OCI-LY3 (cell line): Measurements from ENCODE around the gene JARID2.

ENCODE experiments used
- EZH2phosphoT487 ChIP-seq: fragments of 200-600 bp; shearing (Covaris generic); IDR thresholded peaks from 2 replicates; pipeline ENCODE4 v1.6.1; 2018; ENCODE audit warnings: antibody characterized with exemption, mixed run types, low read depth
- TF ChIP-seq, protein P1 (sequence below): fragments of 200-600, 300-600 bp; sonication (generic); IDR thresholded peaks from 2 replicates; pipeline ENCODE4 v1.5.1; 2014; ENCODE audit warnings: antibody characterized with exemption, low read length, low read depth

DNA sequence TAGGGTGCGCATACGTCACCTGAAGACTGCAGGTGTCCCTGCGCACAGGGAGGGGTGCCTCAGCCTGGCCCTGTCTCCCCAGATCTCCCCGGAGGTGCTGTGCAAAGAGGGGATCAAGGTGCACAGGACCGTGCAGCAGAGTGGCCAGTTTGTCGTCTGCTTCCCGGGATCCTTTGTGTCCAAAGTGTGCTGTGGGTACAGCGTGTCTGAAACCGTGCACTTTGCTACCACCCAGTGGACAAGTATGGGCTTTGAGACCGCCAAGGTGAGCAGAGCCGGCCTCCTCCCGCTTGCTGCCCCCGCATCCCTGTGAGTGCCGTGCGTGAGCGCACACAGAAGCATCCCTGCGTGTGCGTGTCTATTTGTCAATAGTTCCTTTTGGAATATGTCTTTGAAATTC lies 266.3 kb downstream of the JARID2 start:
- TF ChIP-seq, protein P1, sequence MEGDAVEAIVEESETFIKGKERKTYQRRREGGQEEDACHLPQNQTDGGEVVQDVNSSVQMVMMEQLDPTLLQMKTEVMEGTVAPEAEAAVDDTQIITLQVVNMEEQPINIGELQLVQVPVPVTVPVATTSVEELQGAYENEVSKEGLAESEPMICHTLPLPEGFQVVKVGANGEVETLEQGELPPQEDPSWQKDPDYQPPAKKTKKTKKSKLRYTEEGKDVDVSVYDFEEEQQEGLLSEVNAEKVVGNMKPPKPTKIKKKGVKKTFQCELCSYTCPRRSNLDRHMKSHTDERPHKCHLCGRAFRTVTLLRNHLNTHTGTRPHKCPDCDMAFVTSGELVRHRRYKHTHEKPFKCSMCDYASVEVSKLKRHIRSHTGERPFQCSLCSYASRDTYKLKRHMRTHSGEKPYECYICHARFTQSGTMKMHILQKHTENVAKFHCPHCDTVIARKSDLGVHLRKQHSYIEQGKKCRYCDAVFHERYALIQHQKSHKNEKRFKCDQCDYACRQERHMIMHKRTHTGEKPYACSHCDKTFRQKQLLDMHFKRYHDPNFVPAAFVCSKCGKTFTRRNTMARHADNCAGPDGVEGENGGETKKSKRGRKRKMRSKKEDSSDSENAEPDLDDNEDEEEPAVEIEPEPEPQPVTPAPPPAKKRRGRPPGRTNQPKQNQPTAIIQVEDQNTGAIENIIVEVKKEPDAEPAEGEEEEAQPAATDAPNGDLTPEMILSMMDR: peak; percentile 7; the same call in 1 of the 2 replicates
- no peak for TF ChIP-seq EZH2phosphoT487
